ENCODE data around the gene ROS1. TPM values are rescaled to one million over a fixed set of nuclear protein-coding genes. Genes with fewer than 3 reads are reported as not detected.

The ROS1 gene
- total and polyA plus RNA-seq, 10 of the 15 experiments (the other 5 are each of a cell fraction or from before 2014, with no cell fraction given) = under 0.01 to 0.07 (median 0.03) TPM; not detected in 5

GRCh38 chr6:117395164-117395563, 30.6 kb downstream of the ROS1 start (continued):
- TF ChIP-seq PRDM15 (CRISPR knock-in tag; IDR thresholded peaks at IDR 0.05) = no peak
- no peak for TF ChIP-seq SREBF1 (IDR thresholded peaks at IDR 0.05; ENCODE audit: low read length)
- TF ChIP-seq IRF3 (IDR thresholded peaks at IDR 0.05) = no peak

DNA sequence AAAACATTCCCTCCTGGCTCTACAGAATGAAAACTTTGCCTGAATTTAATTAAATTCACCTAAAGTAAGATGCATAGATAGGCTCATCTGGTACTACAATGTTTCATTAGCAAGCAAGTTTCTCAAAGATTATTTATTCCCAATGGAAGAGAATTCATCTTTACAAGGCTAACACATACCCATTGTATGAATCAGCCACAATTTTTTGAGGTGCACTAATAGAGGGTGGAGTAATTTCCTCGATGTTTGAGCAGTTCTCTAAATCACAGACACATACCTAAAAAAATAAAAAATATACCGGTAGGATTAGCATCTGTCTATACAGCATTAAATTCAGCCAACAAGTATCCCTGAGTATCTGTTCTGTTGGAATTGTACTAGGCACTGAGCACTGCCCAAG, 32.7 kb downstream of the ROS1 start:
- no peaks in the 10 kb centered on the region for H3K27me3 ChIP-seq (replicated peaks in 1 of 2; ENCODE audit: control insufficient read depth in 2 of 2, insufficient read depth in 2 of 2, low read length in 1 of 2)
- no peaks in the 10 kb centered on the region for H3K9me3 ChIP-seq (replicated peaks; ENCODE audit: control insufficient read depth, insufficient read depth, low read length)
- H3K4me2 ChIP-seq (ENCODE audit: control insufficient read depth, insufficient read depth) = no peak overlapping the region
- FAIRE-seq = no peak
- H4K20me1 ChIP-seq (ENCODE audit: control insufficient read depth, insufficient read depth) = no peaks in the 10 kb centered on the region
- H3K4me3 ChIP-seq = no peak overlapping the region
- ChIA-PET RAD21 (ENCODE audit: unreplicated experiment) (no interaction called here), SMC1A (ENCODE audit: uncharacterized antibody, unreplicated experiment) (no interaction called here), CTCF (no interaction called here), POLR2A (no interaction called here)
- no peak overlapping the region for H3K9ac ChIP-seq (ENCODE audit: control insufficient read depth, insufficient read depth, low read length)
- ATAC-seq = no peak
- intact Hi-C loops (cut with micrococcal nuclease; ENCODE audit: unreplicated experiment) (no loop called here), in situ Hi-C loops (cut with MboI) (no loop called here)
- DNase-seq (ENCODE audit: low read depth, low spot score) = no peak
- BruUV-seq (replicated peaks) = no TSS peak
- H3K36me3 ChIP-seq (ENCODE audit: control insufficient read depth in 2 of 2, insufficient read depth in 2 of 2, low read length in 1 of 2) = no peaks in the 10 kb centered on the region
- no peaks in the 10 kb centered on the region for H3K4me1 ChIP-seq (ENCODE audit: control insufficient read depth, insufficient read depth, low read length)
- no peak for TF ChIP-seq GABPA (IDR thresholded peaks at IDR 0.05; ENCODE audit: low read depth)
- no peak for TF ChIP-seq FOS (IDR thresholded peaks at IDR 0.05; ENCODE audit: borderline replicate concordance, extremely low read depth, insufficient read length)
- no peak for TF ChIP-seq IRF3 (IDR thresholded peaks at IDR 0.05)
- TF ChIP-seq PAX5 (IDR thresholded peaks at IDR 0.05; ENCODE audit: borderline replicate concordance, low read depth, low read length) = no peak
- TF ChIP-seq IKZF2 (IDR thresholded peaks at IDR 0.05) = no peak
- TF ChIP-seq, protein P1, sequence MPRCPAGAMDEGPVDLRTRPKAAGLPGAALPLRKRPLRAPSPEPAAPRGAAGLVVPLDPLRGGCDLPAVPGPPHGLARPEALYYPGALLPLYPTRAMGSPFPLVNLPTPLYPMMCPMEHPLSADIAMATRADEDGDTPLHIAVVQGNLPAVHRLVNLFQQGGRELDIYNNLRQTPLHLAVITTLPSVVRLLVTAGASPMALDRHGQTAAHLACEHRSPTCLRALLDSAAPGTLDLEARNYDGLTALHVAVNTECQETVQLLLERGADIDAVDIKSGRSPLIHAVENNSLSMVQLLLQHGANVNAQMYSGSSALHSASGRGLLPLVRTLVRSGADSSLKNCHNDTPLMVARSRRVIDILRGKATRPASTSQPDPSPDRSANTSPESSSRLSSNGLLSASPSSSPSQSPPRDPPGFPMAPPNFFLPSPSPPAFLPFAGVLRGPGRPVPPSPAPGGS (IDR thresholded peaks at IDR 0.05; ENCODE audit: borderline replicate concordance, insufficient read depth, low read depth, low read length, poor library complexity, severe bottlenecking) = no peak
- TF ChIP-seq HDAC2 (IDR thresholded peaks at IDR 0.05) = no peak
- TF ChIP-seq LARP7 (IDR thresholded peaks at IDR 0.05) = no peak
- TF ChIP-seq ZNF622 (IDR thresholded peaks at IDR 0.05) = no peak
- TF ChIP-seq BACH1 (IDR thresholded peaks at IDR 0.05; ENCODE audit: borderline replicate concordance) = no peak
- no peak for TF ChIP-seq NBN (IDR thresholded peaks at IDR 0.05)
- H2AFZ ChIP-seq (ENCODE audit: control insufficient read depth, low read depth, low read length) = no peak overlapping the region
- no peaks in the 10 kb centered on the region for H3K79me2 ChIP-seq (ENCODE audit: control insufficient read depth, insufficient read depth, low read length)
- H3K27ac ChIP-seq (ENCODE audit: control insufficient read depth, insufficient read depth) = no peak overlapping the region
- WGBS (ENCODE audit: insufficient coverage, insufficient replicate concordance, low lambda C conversion rate, missing lambda C conversion rate) = 47% methylated on average over 2 of the region's 2 CpGs

Data from GM12878 (cell line).